Endothelial cell of umbilical vein (primary cell): ENCODE results near the gene CHSY1.

Experiments
- CTCF ChIP-seq, 2 donors: IDR thresholded peaks; 1 replicate in 1 of 2; 2 replicates in 1 of 2; pipeline ENCODE4 v1.5.1; 2011; ENCODE audit warnings: low read length in 2 of 2, mild to moderate bottlenecking in 2 of 2, moderate library complexity in 2 of 2, control low read depth in 1 of 2, inconsistent platforms in 1 of 2, low read depth in 1 of 2; ENCODE audit not compliant: insufficient read depth in 1 of 2; ENCODE audit errors: extremely low read depth in 1 of 2
- EZH2 ChIP-seq: IDR thresholded peaks from 2 replicates; pipeline ENCODE4 v1.6.1; 2012; ENCODE audit warnings: borderline replicate concordance, low read depth, mild to moderate bottlenecking, moderate library complexity, low read length, inconsistent platforms; ENCODE audit not compliant: severe bottlenecking
- GATA2 ChIP-seq: IDR thresholded peaks from 2 replicates; pipeline ENCODE4 v1.7.0; 2011; ENCODE audit warnings: low read depth, mild to moderate bottlenecking, moderate library complexity, mixed read lengths, low read length; ENCODE audit not compliant: insufficient read length, insufficient read depth
- MAX ChIP-seq: IDR thresholded peaks from 2 replicates; pipeline ENCODE4 v1.6.1; 2011; ENCODE audit not compliant: insufficient read depth, insufficient read length
- POLR2A ChIP-seq: IDR thresholded peaks from 2 replicates; pipeline ENCODE4 v1.6.1; 2012; ENCODE audit warnings: low read depth, mild to moderate bottlenecking, control low read depth, low read length
- POLR2AphosphoS5 ChIP-seq: IDR thresholded peaks from 2 replicates; pipeline ENCODE4 v1.6.1; 2012; ENCODE audit warnings: low read depth, mild to moderate bottlenecking, control low read depth, low read length, moderate library complexity; ENCODE audit not compliant: insufficient read depth

- TF ChIP-seq POLR2AphosphoS5 (no peak), CTCF (IDR thresholded peaks at IDR 0.05; ENCODE audit: extremely low read depth in 1 of 2, insufficient read depth in 1 of 2, low read depth in 1 of 2, low read length in 2 of 2) (no peak), MAX (no peak), EZH2 (no peak), POLR2A (no peak), GATA2 (no peak)
Observed at GRCh38 chr15:101159936-101160815, 91.7 kb downstream of the CHSY1 start.
